Omental fat pad (tissue), 4 donors: ENCODE results near the gene MAST4. TPM values are rescaled to one million over a fixed set of nuclear protein-coding genes. Genes with fewer than 3 reads are reported as not detected.

Experiments used
- ATAC-seq: fragments of 150-250 bp; one replicate; pipeline ENCODE4 v1.9.1; 2016; ENCODE audit warnings: mild to moderate bottlenecking, moderate library complexity; ENCODE audit not compliant: low FRiP score
- DNase-seq: peaks from one replicate; pipeline ENCODE4 v3.0.0-alpha.2; 2019; ENCODE audit warnings: low spot score
- total RNA-seq, 4 donors: library from RNA; depleted of rRNA; stranded (reverse); fragments of >200 nt; gene quantifications; one replicate each; pipeline ENCODE4 v1.1.0, GENCODE V29; 2016
- TF ChIP-seq, protein P1 (sequence below), 3 donors: fragments of 450-650 bp; IDR thresholded peaks; one replicate each; pipeline ENCODE4 v1.5.1; 2016 to 2017; ENCODE audit warnings: antibody characterized with exemption in 3 of 3, mild to moderate bottlenecking in 3 of 3, moderate library complexity in 2 of 3

MAST4 gene
- total RNA-seq, 4 donors from 2014 or later, result 52.2 to 76.8 (median 57.3) TPM

GRCh38 chr5:66979738-66980137 lies 383.5 kb downstream of the MAST4 start:
- TF ChIP-seq, protein P1, sequence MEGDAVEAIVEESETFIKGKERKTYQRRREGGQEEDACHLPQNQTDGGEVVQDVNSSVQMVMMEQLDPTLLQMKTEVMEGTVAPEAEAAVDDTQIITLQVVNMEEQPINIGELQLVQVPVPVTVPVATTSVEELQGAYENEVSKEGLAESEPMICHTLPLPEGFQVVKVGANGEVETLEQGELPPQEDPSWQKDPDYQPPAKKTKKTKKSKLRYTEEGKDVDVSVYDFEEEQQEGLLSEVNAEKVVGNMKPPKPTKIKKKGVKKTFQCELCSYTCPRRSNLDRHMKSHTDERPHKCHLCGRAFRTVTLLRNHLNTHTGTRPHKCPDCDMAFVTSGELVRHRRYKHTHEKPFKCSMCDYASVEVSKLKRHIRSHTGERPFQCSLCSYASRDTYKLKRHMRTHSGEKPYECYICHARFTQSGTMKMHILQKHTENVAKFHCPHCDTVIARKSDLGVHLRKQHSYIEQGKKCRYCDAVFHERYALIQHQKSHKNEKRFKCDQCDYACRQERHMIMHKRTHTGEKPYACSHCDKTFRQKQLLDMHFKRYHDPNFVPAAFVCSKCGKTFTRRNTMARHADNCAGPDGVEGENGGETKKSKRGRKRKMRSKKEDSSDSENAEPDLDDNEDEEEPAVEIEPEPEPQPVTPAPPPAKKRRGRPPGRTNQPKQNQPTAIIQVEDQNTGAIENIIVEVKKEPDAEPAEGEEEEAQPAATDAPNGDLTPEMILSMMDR (IDR thresholded peaks at IDR 0.05), result no peak
- DNase-seq (no peak), ATAC-seq (no peak)

DNA sequence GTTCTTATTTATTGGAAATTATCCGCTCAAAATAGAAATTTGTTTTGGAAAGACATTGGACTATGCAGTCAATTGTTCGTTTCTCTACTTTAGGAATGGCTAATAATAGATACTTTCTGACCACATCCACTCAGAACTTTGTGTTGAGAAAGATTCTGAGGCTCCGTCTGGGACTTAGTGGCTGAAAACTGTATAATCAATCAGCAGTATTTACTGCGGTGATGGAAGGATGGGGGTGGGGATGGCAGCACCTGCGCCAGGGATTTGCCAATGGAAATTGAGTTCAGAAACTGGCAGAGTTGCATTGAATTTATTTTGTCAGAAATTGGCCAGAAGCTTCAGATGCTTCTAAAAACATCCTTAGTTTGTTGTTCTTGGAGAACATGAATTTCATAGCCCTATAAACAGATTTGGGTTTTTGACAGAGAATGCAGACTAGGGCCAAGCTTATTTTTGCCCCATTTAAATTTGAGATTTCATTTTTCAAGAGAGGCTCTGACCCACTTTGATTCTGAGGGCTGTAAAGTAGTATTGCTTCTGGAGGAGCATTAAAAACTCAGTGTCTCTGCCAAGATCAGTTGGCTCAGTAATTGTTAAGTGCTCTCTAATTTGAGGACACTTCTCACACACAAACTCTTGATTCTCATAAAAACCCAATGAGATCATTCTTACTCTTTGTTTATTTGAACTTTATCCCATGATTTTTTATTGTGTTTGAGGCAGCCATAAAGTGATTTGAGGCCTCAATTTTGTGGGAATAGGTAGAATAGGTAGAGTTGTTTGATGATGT lies 385.3 kb downstream of the MAST4 start:
- TF ChIP-seq, protein P1 (IDR thresholded peaks at IDR 0.05), result no peak
- ATAC-seq (no peak), DNase-seq (no peak)

- ATAC-seq (no peak), DNase-seq (no peak)
- TF ChIP-seq, protein P1 (IDR thresholded peaks at IDR 0.05), result no peak
Measured at GRCh38 chr5:66982056-66982387, 385.8 kb downstream of the MAST4 start.

- no peak for DNase-seq
- TF ChIP-seq, protein P1 (IDR thresholded peaks at IDR 0.05), result no peak
- no peak for ATAC-seq
Measured at GRCh38 chr5:66982470-66982869, 386.3 kb downstream of the MAST4 start.

- TF ChIP-seq, protein P1 (IDR thresholded peaks at IDR 0.05), result no peak
- DNase-seq, result no peak
- ATAC-seq, result no peak
Measured at GRCh38 chr5:66985417-66985816, 389.2 kb downstream of the MAST4 start.

DNA sequence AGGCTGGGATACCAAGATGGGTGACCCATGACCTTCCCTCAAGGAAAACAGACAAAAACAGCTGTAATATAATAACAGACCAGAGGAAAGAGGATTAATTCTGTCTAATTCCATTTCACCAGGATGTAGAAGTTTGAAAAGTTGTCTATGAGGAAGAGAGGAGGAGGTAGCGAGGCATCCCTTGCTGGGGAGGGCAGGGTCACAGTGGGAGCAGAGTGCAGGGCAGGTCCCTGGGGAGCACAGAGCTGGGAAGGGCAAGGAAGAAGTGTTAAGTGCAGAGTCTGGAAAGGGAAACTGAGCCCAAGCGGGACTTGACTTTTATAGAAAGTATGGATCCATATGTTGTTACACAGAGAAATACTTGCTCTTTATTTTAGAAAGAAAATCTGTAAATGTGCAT lies 389.8 kb downstream of the MAST4 start:
- no peak for ATAC-seq
- no peak for DNase-seq
- TF ChIP-seq, protein P1 (IDR thresholded peaks at IDR 0.05), result no peak

GRCh38 chr5:66986534-66986933 lies 390.3 kb downstream of the MAST4 start:
- ATAC-seq (no peak), DNase-seq (no peak)
- TF ChIP-seq, protein P1 (IDR thresholded peaks at IDR 0.05), result no peak
